CD4-positive, alpha-beta T cell (primary cell): ENCODE measurements around the gene CDC42SE2. TPM values are rescaled to one million over a fixed set of nuclear protein-coding genes. Genes with fewer than 3 reads are reported as not detected.
A peak's percentile ranks its signal among the peaks of the same experiment; 100 is the strongest.

Source experiments
- ATAC-seq: fragments of 200-7000 bp; cut with Tn5 transposase; one replicate; pipeline ENCODE4 v1.10.0; 2022; ENCODE audit warnings: mild to moderate bottlenecking; ENCODE audit not compliant: poor library complexity
- CTCF ChIA-PET: fragments of 350-600 bp; sonication (Branson Sonifier 250); formaldehyde crosslinking; loops from one replicate; lab custom pipeline; 2021; ENCODE audit warnings: antibody characterized with exemption, inconsistent platforms; lab: Charles Lee
- POLR2A ChIA-PET: fragments of 350-600 bp; sonication (Branson Sonifier 250); formaldehyde crosslinking; loops from one replicate; lab custom pipeline; 2021; ENCODE audit warnings: antibody characterized with exemption, inconsistent platforms; lab: Charles Lee
- DNase-seq, 14 experiments: peaks; one replicate each; pipeline ENCODE4 v3.0.0-alpha.2; 2013 to 2020; ENCODE audit warnings: mixed read lengths in 2 of 14
- H3K27ac ChIP-seq, 2 donors: one replicate each; pipeline versions ENCODE4 v1.5.1 to v1.7.0; 2013; ENCODE audit warnings: low read length in 2 of 2, low read depth in 1 of 2, mild to moderate bottlenecking in 1 of 2
- H3K27me3 ChIP-seq, 2 experiments: 1 replicate in 1 of 2; 2 replicates in 1 of 2; pipeline versions ENCODE4 v1.6.1 to v1.7.0; 2013; ENCODE audit warnings: low read length in 2 of 2, control low read depth in 1 of 2, mild to moderate bottlenecking in 1 of 2, moderate library complexity in 1 of 2; ENCODE audit not compliant: insufficient read depth in 2 of 2, control insufficient read depth in 1 of 2
- H3K36me3 ChIP-seq: one replicate; pipeline ENCODE4 v1.6.1; 2013; ENCODE audit warnings: low read length, control low read depth; ENCODE audit not compliant: insufficient read depth
- H3K4me1 ChIP-seq: one replicate; pipeline ENCODE4 v1.6.1; 2013; ENCODE audit warnings: low read length, control low read depth; ENCODE audit not compliant: insufficient read depth
- H3K4me3 ChIP-seq: one replicate; pipeline ENCODE4 v1.5.1; 2013; ENCODE audit warnings: mild to moderate bottlenecking, low read length, moderate library complexity
- H3K9me3 ChIP-seq, 2 experiments: 1 replicate in 1 of 2; 2 replicates in 1 of 2; pipeline versions ENCODE4 v1.6.1 to v1.7.0; 2013; ENCODE audit warnings: low read length in 2 of 2, mild to moderate bottlenecking in 2 of 2, control low read depth in 1 of 2, moderate library complexity in 1 of 2; ENCODE audit not compliant: control insufficient read depth in 1 of 2, insufficient read depth in 1 of 2
- H3K27ac Mint-ChIP-seq: one replicate; pipeline ENCODE4 v1.8.0; 2020; ENCODE audit warnings: mixed read lengths
- H3K27me3 Mint-ChIP-seq: one replicate; pipeline ENCODE4 v1.8.0; 2021; ENCODE audit warnings: mixed read lengths
- H3K36me3 Mint-ChIP-seq: one replicate; pipeline ENCODE4 v1.8.0; 2021; ENCODE audit warnings: low read depth, mixed read lengths
- H3K4me1 Mint-ChIP-seq: one replicate; pipeline ENCODE4 v1.8.0; 2021; ENCODE audit warnings: low read depth, mixed read lengths
- H3K4me3 Mint-ChIP-seq: one replicate; pipeline ENCODE4 v1.8.0; 2020; ENCODE audit warnings: mild to moderate bottlenecking, mixed read lengths
- H3K9me3 Mint-ChIP-seq: one replicate; pipeline ENCODE4 v1.8.0; 2020; ENCODE audit warnings: mixed read lengths
- CTCF ChIP-seq: fragments of 200-600 bp; IDR thresholded peaks from one replicate; pipeline ENCODE4 v1.8.0; 2022; ENCODE audit warnings: antibody characterized with exemption, mild to moderate bottlenecking
- intact Hi-C, 2 experiments: fragments of 100-400 bp; cut with DNase I in 1 of 2; cut with micrococcal nuclease in 1 of 2; formaldehyde crosslinking; loops; one replicate each; pipeline versions ENCODE4 v1.15.1 to v1.9.0; 2023 to 2025; cut with DNase I, micrococcal nuclease
- total RNA-seq, 174 experiments: library from RNA in 2 of 174; stranded (reverse) in 2 of 174; gene quantifications; one replicate each; pipeline ENCODE4 v1.2.3 and lab custom pipeline; 2021 to 2026

CDC42SE2 gene
- total RNA-seq, 2 experiments from 2014 or later = 218 to 230 TPM

GRCh38 chr5:131406975-131407638 is 143.3 kb downstream of the CDC42SE2 start:
- Histone ChIP-seq H3K9me3 (peaks cover 0 to 11% of the 10 kb centered on the region in 2 experiments), H3K4me1 (no peaks in the 10 kb centered on the region), H3K36me3 (peaks cover 59% of the 10 kb centered on the region), H3K4me3 (no peak overlapping the region), H3K27ac (no peak overlapping the region), H3K27me3 (no peaks in the 10 kb centered on the region)
- no peak for DNase-seq
- ATAC-seq = no peak
- H3K36me3 Mint-ChIP-seq = peaks cover 94% of the 10 kb centered on the region
- no peak for TF ChIP-seq CTCF
- ChIA-PET CTCF (interaction anchor here (1.0 kb wide), 1 partner anchor 24 kb away, joined by 3 read pairs; no protein-coding TSS in a partner anchor), POLR2A (interaction anchor here (1.4 kb wide), 1 partner anchor 20 kb away, joined by 3 read pairs; no protein-coding TSS in a partner anchor)
- peak overlapping the region; percentile 47 for H3K27ac Mint-ChIP-seq
- no peak overlapping the region for H3K4me3 Mint-ChIP-seq
- intact Hi-C loops = no loop called here
- H3K9me3 Mint-ChIP-seq = peaks cover 4% of the 10 kb centered on the region
- no peaks in the 10 kb centered on the region for H3K27me3 Mint-ChIP-seq
- H3K4me1 Mint-ChIP-seq = peaks cover 13% of the 10 kb centered on the region

GRCh38 chr5:131413605-131414559 is 150.0 kb downstream of the CDC42SE2 start:
- peak overlapping the region; percentile 70 for H3K4me3 Mint-ChIP-seq
- no peaks in the 10 kb centered on the region for H3K27me3 Mint-ChIP-seq
- Histone ChIP-seq H3K4me3 (no peak overlapping the region), H3K27me3 (no peaks in the 10 kb centered on the region), H3K9me3 (no peaks in the 10 kb centered on the region), H3K4me1 (peaks cover 18% of the 10 kb centered on the region), H3K27ac (peak overlapping the region; percentile 5 to 39), H3K36me3 (peaks cover 12% of the 10 kb centered on the region)
- ChIA-PET CTCF (interaction anchor here (0.6 to 0.8 kb wide), 3 partner anchors 37 to 250 kb away, joined by 3 to 4 read pairs (median 3); partner anchors contain the start of gene HINT1), POLR2A (interaction anchor here (0.7 to 2.2 kb wide), 16 partner anchors 9 to 439 kb away, joined by 3 to 11 read pairs (median 4); no protein-coding TSS in a partner anchor)
- TF ChIP-seq CTCF = no peak
- H3K27ac Mint-ChIP-seq = peak overlapping the region; percentile 76
- H3K36me3 Mint-ChIP-seq = peaks cover 64% of the 10 kb centered on the region
- ATAC-seq (peak; percentile 82), DNase-seq (peak in 5 of 14 experiments; percentile 17 to 62 (median 52))
- H3K9me3 Mint-ChIP-seq = no peaks in the 10 kb centered on the region
- peaks cover 46% of the 10 kb centered on the region for H3K4me1 Mint-ChIP-seq
- intact Hi-C loops = loop anchor here in 1 of 2 experiments (1.0 kb wide), 1 partner anchor 302 kb away; no protein-coding TSS in a partner anchor

- peaks cover 3% of the 10 kb centered on the region for H3K36me3 ChIP-seq
- intact Hi-C loops = loop anchor here (1.0 to 5.0 kb wide), 8 partner anchors 34 to 1308 kb away; partner anchors contain the start of gene HINT1 (in 2 of the 2)
- no peaks in the 10 kb centered on the region for H3K9me3 ChIP-seq
- Mint-ChIP-seq H3K4me3 (no peak overlapping the region), H3K27ac (peak overlapping the region; percentile 70), H3K36me3 (peaks cover 61% of the 10 kb centered on the region), H3K9me3 (no peaks in the 10 kb centered on the region), H3K4me1 (peaks cover 46% of the 10 kb centered on the region), H3K27me3 (no peaks in the 10 kb centered on the region)
- POLR2A ChIA-PET = interaction anchor here (0.7 to 1.0 kb wide), 5 partner anchors 18 to 595 kb away, joined by 3 to 5 read pairs (median 4); partner anchors contain the start of gene ACSL6
- ATAC-seq (no peak), DNase-seq (no peak)
- no peak overlapping the region for H3K27ac ChIP-seq
- no peak for TF ChIP-seq CTCF
- peaks cover 18% of the 10 kb centered on the region for H3K4me1 ChIP-seq
- CTCF ChIA-PET = interaction anchor here (1.3 to 1.7 kb wide), 4 partner anchors 34 to 251 kb away, joined by 3 to 9 read pairs (median 4); no protein-coding TSS in a partner anchor
- H3K27me3 ChIP-seq = no peaks in the 10 kb centered on the region
- no peak overlapping the region for H3K4me3 ChIP-seq
Measured at GRCh38 chr5:131416729-131417128, 152.9 kb downstream of the CDC42SE2 start.
